GM04504 (cell line): ENCODE results near the gene KREMEN1.

Experiments
- DNase-seq: peaks from one replicate; pipeline ENCODE4 v3.0.0-alpha.2; 2012; ENCODE audit warnings: low read depth

KREMEN1 gene

GRCh38 chr22:29049655-29050263 lies 23.1 kb upstream of the KREMEN1 start:
- DNase-seq: no peak

- no peak for DNase-seq
Observed at GRCh38 chr22:29050457-29050856, 22.4 kb upstream of the KREMEN1 start.

GRCh38 chr22:29053048-29053702 lies 19.7 kb upstream of the KREMEN1 start:
- no peak for DNase-seq

- DNase-seq: no peak
Observed at GRCh38 chr22:29054251-29054767, 18.5 kb upstream of the KREMEN1 start.

- DNase-seq: no peak
Observed at GRCh38 chr22:29055192-29055830, 17.5 kb upstream of the KREMEN1 start.

GRCh38 chr22:29056472-29056871 lies 16.4 kb upstream of the KREMEN1 start:
- no peak for DNase-seq

- DNase-seq: no peak
Observed at GRCh38 chr22:29060251-29060869, 12.5 kb upstream of the KREMEN1 start.

- DNase-seq: no peak
Observed at GRCh38 chr22:29060931-29061330, 11.9 kb upstream of the KREMEN1 start.

- no peak for DNase-seq
Observed at GRCh38 chr22:29061773-29062172, 11.1 kb upstream of the KREMEN1 start, which contains the start of gene C22orf31. TSS of gene C22orf31 (minus strand) at chr22:29061831. CDS start at chr22:29061792, 39 bp downstream.

- no peak for DNase-seq
Observed at GRCh38 chr22:29062286-29062821, 10.5 kb upstream of the KREMEN1 start.

GRCh38 chr22:29065468-29066190 lies 7.2 kb upstream of the KREMEN1 start:
- DNase-seq: no peak

GRCh38 chr22:29069463-29069862 lies 3.4 kb upstream of the KREMEN1 start:
- no peak for DNase-seq

- DNase-seq: no peak
Observed at GRCh38 chr22:29070490-29070889, 2.3 kb upstream of the KREMEN1 start.

GRCh38 chr22:29071261-29072045 lies 1.4 kb upstream of the KREMEN1 start:
- no peak for DNase-seq

- no peak for DNase-seq
Observed at GRCh38 chr22:29072193-29072978, 449 bp upstream of the KREMEN1 start.

- DNase-seq: no peak
Observed at GRCh38 chr22:29073618-29074275, 912 bp downstream of the KREMEN1 start.

- DNase-seq: no peak
Observed at GRCh38 chr22:29074276-29074772, 1.5 kb downstream of the KREMEN1 start.

- DNase-seq: no peak
Observed at GRCh38 chr22:29078036-29078868, 5.4 kb downstream of the KREMEN1 start.

GRCh38 chr22:29078869-29079207 lies 6.0 kb downstream of the KREMEN1 start:
- no peak for DNase-seq
